GM21737 (cell line): ENCODE measurements around the gene SUCNR1.
"Not testable (repeated sequence)": the region's sequence is repeated elsewhere in the genome, so short reads cannot be mapped to it uniquely, and the experiment has no call there.

Experiments used
- ATAC-seq: cut with Tn5 transposase; IDR thresholded peaks from one replicate; pipeline ENCODE4 v1.9.1; 2021; ENCODE audit warnings: mild to moderate bottlenecking, moderate library complexity; ENCODE audit not compliant: unreplicated experiment

SUCNR1 gene

GRCh38 chr3:151873398-151873797 is at the start of gene SUCNR1:
Gene SUCNR1, plus strand, starts transcription at chr3:151873643. Its CDS starts 6,250 bp downstream, at chr3:151879893.
- ATAC-seq: no peak

GRCh38 chr3:151827816-151828215 is 45.6 kb upstream of the SUCNR1 start:
- ATAC-seq: no peak

GRCh38 chr3:151835751-151836525 is 37.5 kb upstream of the SUCNR1 start:
- ATAC-seq: no peak

GRCh38 chr3:151837057-151837456 is 36.4 kb upstream of the SUCNR1 start:
- ATAC-seq: no peak

GRCh38 chr3:151838574-151839312 is 34.7 kb upstream of the SUCNR1 start:
- ATAC-seq: no peak

- ATAC-seq: no peak
Measured at GRCh38 chr3:151839313-151839631, 34.2 kb upstream of the SUCNR1 start.

- ATAC-seq: no peak
Measured at GRCh38 chr3:151841801-151842200, 31.6 kb upstream of the SUCNR1 start.

- ATAC-seq: no peak
Measured at GRCh38 chr3:151843275-151843674, 30.2 kb upstream of the SUCNR1 start.

GRCh38 chr3:151845306-151845905 is 28.0 kb upstream of the SUCNR1 start:
- no peak for ATAC-seq

- not testable (repeated sequence) for ATAC-seq
Measured at GRCh38 chr3:151850065-151850464, 23.4 kb upstream of the SUCNR1 start.

- no peak for ATAC-seq
Measured at GRCh38 chr3:151852074-151852811, 21.2 kb upstream of the SUCNR1 start.

GRCh38 chr3:151856118-151856517 is 17.3 kb upstream of the SUCNR1 start:
- ATAC-seq: no peak

GRCh38 chr3:151856641-151857040 is 16.8 kb upstream of the SUCNR1 start:
- no peak for ATAC-seq

GRCh38 chr3:151859233-151859673 is 14.2 kb upstream of the SUCNR1 start:
- no peak for ATAC-seq

- ATAC-seq: no peak
Measured at GRCh38 chr3:151859905-151860304, 13.5 kb upstream of the SUCNR1 start.

- ATAC-seq: no peak
Measured at GRCh38 chr3:151863611-151864010, 9.8 kb upstream of the SUCNR1 start.

- no peak for ATAC-seq
Measured at GRCh38 chr3:151864423-151865101, 8.9 kb upstream of the SUCNR1 start.

- no peak for ATAC-seq
Measured at GRCh38 chr3:151866711-151867410, 6.6 kb upstream of the SUCNR1 start.

- no peak for ATAC-seq
Measured at GRCh38 chr3:151867666-151868065, 5.8 kb upstream of the SUCNR1 start.

- ATAC-seq: no peak
Measured at GRCh38 chr3:151869181-151869580, 4.3 kb upstream of the SUCNR1 start.
